ENCODE results near the gene DNAJB5.
"Not testable (repeated sequence)": the region's sequence is repeated elsewhere in the genome, so short reads cannot be mapped to it uniquely, and the experiment has no call there.

GRCh38 chr9:34939989-34940388 is 49.6 kb upstream of the DNAJB5 start:
- TF ChIP-seq CTCF, POLR2A (IDR thresholded peaks at IDR 0.05): not testable (repeated sequence)
